Measurements from ENCODE around the gene SLC35D3.
"Not testable (repeated sequence)": the region's sequence is repeated elsewhere in the genome, so short reads cannot be mapped to it uniquely, and the experiment has no call there.

The SLC35D3 gene

DNA sequence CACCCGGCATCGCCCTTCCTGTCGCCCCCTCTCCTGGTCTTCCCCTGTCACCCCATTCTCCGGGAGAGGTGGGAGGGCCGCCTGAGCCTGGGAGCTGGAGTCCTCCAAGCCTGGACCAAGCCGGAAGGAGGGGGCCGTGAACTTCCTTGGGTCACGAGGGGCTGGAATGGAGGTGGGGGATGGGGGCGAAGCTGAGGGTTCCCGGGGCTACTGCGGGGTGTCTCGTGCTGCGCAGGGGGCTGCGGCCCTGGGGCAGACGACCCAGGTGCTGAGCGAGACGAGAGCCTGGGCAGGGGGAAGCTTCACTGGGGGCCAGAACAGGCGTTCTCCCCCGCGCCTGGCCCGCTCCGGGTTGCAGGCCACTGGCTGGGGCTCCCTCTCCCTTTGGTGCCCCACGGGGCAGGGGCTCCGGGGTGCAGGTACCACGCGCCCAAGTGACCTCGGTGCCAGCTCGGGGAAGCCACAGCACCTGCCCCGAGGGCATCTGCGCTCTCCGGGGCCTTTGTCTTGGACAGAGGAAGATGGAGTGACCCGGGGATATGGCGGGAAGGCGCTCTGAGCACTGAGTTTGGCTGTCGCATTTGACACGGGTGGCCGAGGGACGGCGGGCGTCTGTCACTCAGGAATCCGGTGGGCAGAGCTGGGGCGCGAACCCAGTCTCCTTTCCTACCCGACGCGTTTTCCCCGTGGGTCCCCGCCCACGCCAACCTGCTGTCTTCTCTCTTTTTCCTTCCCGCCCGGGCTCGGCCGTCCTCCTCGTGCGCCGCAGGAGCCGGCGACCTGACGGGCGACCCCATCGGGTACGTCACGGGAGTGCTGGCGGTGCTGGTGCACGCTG, 1.2 kb downstream of the SLC35D3 start:
- peak; percentile 54 for DNase-seq

DNA sequence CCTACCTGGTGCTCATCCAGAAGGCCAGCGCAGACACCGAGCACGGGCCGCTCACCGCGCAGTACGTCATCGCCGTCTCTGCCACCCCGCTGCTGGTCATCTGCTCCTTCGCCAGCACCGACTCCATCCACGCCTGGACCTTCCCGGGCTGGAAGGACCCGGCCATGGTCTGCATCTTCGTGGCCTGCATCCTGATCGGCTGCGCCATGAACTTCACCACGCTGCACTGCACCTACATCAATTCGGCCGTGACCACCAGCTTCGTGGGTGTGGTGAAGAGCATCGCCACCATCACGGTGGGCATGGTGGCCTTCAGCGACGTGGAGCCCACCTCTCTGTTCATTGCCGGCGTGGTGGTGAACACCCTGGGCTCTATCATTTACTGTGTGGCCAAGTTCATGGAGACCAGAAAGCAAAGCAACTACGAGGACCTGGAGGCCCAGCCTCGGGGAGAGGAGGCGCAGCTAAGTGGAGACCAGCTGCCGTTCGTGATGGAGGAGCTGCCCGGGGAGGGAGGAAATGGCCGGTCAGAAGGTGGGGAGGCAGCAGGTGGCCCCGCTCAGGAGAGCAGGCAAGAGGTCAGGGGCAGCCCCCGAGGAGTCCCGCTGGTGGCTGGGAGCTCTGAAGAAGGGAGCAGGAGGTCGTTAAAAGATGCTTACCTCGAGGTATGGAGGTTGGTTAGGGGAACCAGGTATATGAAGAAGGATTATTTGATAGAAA, 2.0 kb downstream of the SLC35D3 start:
- DNase-seq, result no peak

DNA sequence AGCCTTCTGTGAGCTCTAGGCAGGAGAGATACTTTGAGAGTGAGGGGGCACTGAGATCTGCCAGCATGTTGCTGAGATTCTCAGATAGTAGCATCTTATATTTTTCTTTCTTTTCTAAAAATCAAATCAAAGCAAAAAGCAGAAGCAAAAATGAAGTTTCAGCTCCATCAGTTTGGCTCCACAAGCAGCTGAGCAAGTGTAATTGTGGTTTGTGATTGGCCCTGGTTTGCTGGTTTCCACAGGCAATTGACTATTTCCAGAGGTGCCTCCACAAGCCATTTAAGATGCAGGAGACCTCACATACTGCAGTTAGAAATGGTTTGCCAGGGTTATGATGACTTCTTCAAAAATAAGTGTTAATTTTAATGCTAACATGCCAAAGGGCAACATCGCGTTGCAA, 4.3 kb downstream of the SLC35D3 start:
- DNase-seq, result no peak

DNA sequence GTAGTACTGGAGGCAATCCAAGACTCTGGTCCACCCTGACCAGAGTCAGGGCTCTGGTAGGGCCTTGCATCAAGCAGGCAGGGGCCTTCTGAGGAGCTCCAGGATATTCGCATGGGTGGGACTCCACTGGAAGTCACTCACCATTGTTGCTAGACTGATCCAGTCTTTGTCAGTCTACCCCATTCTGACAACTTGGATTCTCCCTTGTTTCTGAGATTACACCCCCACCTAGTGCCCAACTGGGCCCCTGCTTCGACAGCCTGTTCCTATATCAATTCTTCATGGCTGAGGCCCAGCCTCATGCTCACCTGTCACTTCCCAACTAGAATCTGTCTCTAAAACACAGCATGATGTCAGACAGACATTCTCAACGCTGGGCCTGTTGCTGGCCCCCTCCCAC, 5.2 kb downstream of the SLC35D3 start:
- DNase-seq, result no peak

DNA sequence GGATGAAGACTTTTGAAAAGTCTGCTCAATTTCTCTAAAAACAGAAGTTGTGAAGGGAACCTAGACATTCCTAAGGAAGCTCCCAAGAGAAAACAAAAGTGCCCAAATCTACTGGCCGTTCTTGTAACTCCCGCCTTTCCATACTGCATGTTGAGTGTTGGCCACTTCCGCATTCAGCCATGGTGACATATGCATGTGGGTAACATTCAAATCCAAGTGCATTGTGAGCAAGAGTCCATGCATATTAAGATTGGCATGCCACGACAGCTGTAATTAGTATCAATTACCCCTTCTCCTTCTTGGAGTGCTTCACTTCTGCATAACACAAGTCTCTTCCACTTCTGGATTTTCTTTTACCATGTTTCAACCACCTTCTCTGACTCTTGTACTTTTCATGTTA, 8.4 kb downstream of the SLC35D3 start:
- DNase-seq, result no peak

DNA sequence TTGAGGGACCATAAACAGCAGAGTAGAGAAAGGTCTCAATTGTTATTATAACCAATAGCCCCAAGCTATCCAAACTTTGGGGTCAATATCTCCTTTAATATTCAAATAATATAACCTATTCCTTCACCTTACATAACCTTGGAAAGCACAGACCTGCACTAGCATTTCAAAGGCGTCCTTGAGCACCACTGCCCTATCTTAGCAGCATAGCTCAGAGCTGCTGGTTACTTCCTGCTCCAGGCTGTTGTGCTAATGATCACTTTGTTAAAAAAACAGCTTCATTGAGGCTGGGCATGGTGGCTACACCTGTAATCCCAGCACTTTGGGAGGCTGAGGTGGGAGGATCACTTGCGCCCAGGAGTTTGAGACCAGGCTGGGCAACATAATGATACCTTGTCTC, 10.5 kb downstream of the SLC35D3 start:
- no peak for DNase-seq

DNA sequence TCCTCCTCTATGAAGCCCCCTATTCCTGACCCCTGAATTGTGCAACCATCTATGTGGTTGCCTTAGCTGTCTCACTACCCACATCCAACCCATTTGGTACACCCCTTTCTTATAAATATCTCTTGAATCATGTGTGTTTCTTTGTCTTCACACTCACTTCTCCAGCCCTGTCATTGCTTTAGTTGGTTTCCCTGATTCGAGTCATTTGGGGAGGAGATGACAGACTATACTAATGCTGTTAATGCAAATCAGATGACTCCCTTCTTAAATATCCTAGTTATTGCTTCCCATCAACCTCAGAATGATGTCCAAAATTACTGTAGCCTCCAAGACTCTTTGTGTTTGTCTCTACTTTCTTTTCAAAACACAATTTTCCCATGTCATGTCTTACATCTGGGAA, 23.0 kb downstream of the SLC35D3 start:
- DNase-seq, result no peak

DNA sequence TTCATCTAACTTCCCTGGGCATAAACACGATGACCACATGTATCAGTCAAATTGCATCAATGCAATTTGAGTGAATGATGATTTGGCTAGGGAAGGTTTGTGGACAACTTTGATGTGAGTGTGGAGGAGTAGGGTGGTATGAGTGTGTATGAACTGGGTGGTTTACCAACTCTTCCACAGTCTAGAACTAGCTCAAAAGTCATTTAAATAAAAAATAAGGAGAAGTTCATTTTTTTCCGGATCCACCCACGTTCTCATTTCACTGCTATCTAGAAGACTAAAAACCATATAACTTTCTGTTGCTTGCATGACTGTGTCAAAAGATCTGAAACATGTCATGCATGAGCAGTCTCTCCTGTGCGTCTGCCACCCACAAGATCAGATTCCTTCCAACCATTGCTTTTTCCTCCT, 23.6 kb downstream of the SLC35D3 start:
- no peak for DNase-seq

DNA sequence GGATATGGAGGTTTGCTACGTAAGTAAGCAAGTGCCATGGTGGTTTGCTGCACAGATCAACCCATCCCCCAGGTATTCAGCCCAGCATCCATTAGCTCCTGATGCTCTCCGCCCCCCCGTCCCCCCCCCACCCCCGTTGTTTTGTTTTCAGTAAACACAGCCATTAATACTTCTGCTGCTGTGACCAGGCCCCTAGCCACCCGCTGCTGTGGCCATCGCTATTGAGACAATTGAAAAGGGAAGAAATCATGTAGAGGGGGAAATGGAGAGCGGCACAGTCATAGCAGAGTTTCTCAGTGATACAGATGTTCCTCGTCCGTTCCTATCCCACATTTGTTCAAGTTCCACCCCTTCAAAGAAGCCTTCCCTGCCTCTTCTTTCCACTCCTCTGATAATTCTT, 24.9 kb downstream of the SLC35D3 start:
- DNase-seq, result no peak

DNA sequence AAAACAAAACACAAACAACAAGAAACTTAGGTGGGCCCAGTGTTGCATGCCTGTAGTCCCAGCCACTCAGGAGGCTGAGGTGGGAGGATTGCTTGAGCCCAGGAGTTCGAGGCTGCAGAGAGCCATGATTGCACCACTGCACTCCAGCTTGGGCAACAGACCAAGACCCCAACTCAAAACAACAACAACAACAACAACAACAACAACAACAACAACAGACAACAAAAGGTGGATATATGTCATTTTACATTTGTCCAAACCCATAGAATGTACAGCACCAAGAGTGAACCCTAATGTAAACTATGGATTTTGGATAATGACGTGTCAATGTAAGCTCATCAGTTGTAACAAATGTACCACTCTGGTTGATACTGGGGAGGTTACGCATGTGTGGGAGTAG, 27.9 kb downstream of the SLC35D3 start:
- not testable (repeated sequence) for DNase-seq

DNA sequence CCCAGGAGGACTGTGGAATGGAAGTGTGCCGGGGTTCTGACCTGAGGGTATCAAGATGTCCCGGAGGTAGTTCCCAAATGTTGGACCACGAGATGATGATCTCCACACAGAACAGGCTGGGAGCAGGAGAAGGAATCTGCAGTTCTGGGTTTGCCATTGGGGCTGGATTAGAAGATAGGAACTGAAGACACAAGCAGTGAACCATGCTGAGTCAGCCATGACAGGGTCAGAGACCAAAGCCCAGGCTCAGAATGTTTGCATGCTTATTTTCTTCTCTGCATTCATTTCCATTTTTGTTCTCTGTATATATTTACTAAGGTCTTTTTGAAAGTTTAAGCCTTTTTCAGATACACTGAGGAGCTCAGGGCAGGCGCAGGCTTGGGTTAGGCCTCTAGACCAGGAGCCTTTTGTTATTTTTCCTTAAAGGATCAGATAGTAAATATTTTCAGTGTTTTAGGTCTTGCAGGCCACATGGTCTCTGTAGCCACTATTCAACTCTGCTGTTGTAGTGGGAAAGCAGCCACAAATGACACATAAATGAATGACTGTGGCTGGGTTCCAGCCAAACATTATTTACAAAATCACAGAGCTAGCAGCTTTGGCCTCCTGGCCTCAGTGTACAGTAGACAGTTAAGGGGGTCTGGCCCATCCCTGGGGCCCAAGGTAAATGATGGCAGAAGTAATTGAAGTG, 28.5 kb downstream of the SLC35D3 start:
- no peak for DNase-seq

DNA sequence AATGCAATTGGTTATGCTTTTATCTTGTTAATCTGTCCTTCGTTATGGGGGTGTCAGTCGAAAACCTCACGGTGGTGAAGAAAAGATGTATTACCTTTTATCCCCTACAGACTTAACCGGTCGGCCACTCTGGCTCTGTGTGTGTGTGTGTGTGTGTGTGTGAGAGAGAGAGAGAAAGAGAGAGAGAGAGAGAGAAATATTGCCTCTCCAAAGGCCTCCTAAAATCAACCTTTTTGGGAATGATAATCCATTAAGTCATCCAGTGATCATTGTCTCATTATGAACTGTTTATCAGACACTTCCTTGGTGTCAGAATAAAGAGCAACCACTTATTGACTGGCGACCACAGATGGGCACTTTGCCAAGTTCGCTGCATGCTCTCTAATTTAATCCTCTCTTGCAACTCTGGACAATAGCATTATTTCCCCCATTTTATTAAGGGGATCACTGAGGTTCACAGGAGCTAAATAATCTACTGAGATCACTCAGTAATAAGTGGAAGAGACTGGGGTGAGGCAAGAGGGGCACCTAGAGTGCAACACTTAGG, 30.7 kb downstream of the SLC35D3 start:
- no peak for DNase-seq

DNA sequence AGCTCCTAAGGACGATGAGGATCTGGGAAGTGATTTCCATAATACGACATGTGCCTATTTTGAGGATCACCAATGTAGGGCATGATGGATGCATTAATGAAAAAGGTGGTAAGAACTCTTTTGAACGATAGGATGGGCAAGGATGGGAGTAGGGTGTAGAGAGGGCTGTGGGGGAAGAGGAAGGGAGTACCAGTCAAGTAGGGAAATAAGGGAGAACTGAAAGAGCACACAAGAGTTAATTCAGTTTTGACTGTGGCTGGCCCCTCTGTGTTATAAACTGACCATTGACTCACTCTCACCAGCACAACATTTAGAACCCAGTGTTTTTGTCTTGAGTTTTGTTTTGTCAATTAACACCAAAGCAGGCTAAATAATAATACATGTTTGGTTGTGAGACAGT, 33.0 kb downstream of the SLC35D3 start:
- DNase-seq, result no peak

DNA sequence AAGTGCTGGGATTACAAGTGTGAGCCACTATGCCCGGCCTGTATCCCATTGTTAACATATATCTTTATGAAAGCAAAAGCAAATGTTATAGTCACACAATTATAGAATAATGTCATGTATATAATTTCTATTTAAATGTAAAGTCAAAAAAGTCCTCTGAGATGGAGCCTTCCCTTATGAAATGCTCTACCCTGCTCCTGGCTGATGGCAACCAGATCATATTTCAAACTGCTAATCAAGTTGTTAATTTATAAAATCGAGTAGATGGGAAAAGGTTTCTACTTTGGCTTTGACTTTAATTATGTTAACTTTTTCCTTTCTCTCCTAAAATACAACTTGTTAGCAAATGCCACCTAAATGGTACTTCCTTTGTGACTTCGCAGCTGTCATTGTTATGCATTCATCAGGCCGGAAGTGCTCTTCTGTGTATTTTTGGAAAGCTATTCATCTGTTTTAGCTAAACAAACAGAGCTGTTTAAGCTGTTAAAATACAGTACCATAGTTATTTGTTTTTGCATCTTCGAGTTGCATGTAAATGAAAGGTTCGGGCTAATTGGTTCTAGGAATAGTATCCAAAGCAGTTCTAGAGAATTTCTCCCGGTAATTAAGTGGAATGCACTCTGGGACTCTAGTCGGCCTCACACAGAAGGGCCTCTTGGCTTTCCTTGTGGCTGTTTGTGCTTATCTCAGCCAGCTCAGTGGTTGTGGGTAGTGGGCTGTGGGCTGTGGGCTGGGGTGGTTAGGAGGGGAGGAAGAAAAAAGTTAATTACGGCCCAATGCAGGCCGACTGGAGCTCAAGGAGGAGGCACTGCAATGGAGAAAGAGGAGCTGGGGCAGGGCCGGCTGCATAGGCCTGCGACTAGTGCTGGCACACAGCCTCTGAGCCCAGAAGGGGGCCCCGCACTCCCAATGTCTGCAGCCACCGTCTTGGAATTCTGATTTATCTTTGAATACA, 34.8 kb downstream of the SLC35D3 start:
- DNase-seq, result peak; percentile 74

DNA sequence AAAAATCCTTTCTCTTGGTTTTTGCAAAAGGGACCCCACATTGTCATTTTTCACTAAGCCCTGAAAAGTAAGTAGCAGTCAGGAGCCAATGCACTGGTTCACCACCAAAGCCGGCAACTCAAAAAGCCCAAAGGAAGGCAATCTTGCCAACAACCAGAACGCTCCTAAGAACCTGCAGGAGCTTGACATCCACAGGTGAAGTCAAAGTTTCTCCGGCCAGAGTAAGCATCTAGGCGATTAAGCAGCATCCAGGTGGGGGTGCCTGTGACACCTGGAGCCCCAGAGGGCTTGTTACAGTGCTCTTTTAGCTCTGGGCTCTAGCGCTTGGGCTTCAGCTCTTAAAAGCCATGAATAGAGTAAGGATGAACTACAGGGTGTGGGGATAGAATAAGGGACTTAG, 36.1 kb downstream of the SLC35D3 start:
- DNase-seq, result no peak

DNA sequence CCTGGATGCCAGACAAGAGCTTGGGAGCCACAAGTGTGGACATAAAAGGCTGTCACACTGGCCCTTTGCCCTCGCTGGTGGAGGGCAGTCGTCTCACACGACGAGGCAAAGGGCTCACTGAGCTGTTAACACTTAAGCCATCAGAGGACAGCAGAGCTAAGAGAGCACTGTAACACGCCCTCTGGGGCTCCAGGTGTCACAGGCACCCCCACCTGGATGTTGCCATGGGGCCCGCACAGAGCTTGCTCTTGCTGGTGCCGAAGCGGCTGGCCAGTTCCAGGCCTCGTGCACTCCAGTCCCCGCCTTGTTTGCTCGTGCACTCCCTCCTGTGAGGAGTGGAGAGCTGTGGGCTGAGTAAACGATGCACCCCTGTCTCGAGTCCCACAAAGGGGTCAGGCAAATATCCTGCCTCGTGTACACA, 37.4 kb downstream of the SLC35D3 start:
- DNase-seq, result peak; percentile 83

DNA sequence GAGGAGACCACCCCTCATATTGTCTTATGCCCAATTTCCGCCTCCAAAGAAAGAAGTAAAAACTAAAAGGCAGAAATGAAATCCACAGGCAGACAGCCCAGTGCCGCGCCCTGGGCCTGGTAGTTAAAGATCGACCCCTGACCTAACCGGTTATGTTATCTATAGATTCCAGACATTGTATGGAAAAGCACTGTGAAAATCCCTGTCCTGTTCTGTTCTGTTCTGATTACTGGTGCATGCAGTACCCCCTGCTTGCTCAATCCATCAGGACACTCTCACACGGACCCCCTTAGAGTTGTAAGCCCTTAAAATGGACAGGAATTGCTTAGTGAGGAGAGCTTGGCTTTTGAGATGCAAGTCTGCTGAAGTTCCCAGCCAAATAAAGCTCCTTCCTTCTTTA, 37.8 kb downstream of the SLC35D3 start:
- DNase-seq, result not testable (repeated sequence)

DNA sequence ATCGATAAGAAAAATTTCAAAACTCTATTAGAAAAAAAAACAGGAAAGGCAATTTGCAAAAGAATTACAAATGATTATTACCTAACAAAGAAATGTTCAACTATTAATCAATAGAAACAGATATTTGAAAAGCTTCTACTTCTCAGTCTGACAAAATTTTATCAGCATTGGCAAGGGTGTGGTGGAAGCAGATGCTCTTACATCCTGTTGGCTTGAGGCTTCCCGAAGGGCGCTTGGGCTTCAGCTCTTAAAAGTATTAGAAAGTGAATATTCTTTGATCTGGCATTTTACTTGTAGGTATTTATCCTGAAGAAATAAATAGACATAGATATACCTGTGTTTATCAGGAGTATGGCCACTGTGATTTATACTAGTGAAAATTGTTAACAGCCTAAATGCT, 38.7 kb downstream of the SLC35D3 start:
- DNase-seq, result no peak

DNA sequence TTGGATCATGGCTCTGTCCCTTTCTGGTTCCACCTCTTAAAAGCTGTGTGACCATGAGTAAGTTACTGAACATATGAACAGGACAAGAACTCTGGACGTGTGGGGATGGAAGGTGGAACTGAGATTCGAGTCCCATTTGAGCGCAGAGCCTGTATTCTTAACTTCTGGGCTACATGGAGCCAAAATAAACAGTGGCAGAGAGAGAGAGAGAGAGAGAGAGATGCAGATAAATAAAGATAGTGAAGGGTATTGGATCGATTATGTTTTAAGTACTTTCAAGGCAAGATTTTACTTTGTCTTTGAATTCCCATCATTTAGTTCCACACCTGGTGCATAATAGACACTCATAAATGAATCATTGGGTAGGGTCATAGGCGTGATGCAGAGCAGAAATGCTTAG, 39.7 kb downstream of the SLC35D3 start:
- no peak for DNase-seq

DNA sequence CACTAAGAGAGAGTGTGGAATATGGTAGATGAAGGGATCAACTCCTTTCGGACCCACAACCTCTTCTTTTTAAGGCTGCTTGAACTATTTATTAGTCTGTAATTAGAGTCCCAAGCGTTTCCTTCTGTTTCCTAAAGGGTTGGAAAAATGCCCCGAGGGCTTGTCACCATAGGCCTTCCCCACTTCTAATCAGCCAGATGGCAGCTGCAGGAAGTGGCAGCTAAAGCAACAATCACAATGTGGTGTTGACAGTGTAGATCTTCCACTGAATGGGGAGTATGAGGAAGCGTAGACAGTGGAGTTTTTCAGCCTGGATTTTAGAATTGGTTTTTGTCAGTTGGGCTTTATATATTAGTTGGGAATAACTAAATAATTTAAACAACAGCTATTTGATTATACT, 40.6 kb downstream of the SLC35D3 start:
- peak; percentile 83 for DNase-seq

DNA sequence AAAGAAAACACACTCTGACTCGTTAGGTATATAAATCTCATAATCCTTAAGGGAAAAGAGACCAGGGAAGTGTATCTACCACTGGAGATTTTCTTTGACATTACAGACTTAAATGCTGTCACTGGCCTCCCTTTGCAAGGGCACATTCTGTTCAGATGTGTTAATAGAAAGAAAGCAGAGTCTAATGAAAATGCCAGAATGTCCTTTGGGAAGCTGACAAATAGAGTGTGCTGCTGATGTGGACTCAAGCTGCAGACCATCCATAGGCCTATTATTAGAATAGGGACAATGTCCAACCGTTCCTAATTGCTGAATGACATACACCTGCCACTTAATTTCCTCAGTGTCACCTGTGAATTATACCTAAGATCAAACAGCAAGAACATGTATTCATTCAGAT, 41.2 kb downstream of the SLC35D3 start:
- no peak for DNase-seq

DNA sequence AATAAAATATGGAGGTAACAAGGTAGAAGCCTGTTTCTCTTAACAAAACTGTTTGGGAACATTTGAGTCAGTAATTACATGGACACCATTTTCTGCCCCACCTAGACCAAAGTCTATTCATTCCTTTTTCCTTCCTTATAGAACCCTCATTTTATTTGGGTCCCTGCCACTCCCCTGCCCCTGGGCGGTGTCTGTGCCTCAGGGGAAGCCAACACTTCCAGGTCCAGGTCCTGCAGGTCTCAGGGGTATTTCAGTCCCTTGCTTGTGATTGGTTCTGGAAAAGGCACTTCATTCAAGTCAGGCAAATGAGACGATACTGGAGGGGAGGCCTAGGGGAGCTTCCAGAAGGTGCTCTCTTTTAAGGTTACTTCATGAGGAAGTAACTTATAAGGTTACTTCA, 42.3 kb downstream of the SLC35D3 start:
- DNase-seq, result no peak
